ENCODE data around the gene GPR157. TPM values are rescaled to one million over a fixed set of nuclear protein-coding genes. Genes with fewer than 3 reads are reported as not detected.
A peak's percentile ranks its signal among the peaks of the same experiment; 100 is the strongest.

GPR157 gene
- total RNA-seq, 2 experiments from 2014 or later: 2.7 to 3.6 TPM

DNA sequence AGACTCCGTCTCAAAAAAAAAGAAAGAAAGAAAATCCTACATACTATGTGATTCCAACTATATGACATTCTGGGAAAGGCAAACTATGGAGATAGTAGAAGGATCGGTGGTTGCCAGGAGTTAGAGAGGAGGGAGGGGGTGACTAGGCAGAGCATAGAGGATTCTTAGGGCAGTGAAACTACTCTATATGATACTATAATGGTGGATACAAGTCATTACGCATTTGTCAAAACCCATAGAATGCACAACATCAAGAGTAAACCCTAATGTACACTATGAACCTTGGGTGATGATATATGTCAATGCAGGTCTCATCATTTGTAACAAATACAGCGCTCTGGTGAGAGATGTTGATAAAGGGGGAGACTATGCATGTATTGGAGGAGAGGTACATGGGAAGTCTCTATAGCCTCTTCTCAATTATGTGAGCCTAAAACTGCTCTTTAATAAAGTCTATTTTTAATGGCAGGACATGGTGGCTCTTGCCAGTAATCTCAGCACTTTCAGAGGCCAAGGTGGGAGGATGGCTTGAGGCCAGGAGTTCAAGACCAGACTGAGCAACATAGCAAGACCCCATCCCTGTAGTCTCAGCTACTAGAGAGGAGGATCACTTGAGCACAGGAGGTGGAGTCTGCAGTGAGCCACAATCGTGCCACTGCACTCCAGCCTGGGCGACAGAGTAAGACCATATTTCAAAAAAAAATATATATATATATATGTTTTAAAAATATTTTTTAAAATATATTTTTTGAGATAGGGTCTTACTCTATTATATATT lies 76.4 kb downstream of the GPR157 start:
- Mint-ChIP-seq H3K36me3 (ENCODE audit: low read depth) (no peaks in the 10 kb centered on the region), H3K4me3 (no peak overlapping the region), H3K9me3 (ENCODE audit: low read depth) (no peaks in the 10 kb centered on the region), H3K27ac (no peak overlapping the region), H3K4me1 (no peaks in the 10 kb centered on the region), H3K27me3 (no peaks in the 10 kb centered on the region)
- ChIA-PET CTCF (no interaction called here), POLR2A (no interaction called here)
- intact Hi-C loops (cut with DNase I, micrococcal nuclease): no loop called here
- DNase-seq: no peak
- ATAC-seq: peak; percentile 23

DNA sequence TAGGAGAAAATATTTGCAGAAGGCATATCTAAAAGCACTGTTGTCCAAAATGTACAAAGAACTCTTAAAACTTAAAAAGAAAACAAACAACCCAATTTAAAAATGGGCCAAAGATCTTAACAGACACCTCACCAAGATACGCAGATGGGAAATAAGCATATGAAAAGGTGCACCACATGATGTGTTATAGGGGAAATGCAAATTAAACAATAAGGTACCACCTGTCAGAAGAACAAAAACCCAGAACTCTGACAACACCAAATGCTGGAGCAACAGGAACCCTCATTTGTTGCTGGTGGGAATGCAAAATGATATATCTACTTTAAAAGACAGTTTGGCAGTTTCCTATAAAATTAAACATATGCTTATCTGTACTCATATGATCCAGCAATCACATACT lies 77.5 kb downstream of the GPR157 start:
- Mint-ChIP-seq H3K9me3 (ENCODE audit: low read depth) (no peaks in the 10 kb centered on the region), H3K36me3 (ENCODE audit: low read depth) (no peaks in the 10 kb centered on the region), H3K27me3 (no peaks in the 10 kb centered on the region), H3K4me3 (no peak overlapping the region), H3K4me1 (no peaks in the 10 kb centered on the region), H3K27ac (no peak overlapping the region)
- ChIA-PET CTCF (interaction anchor here (0.5 to 1.5 kb wide), 3 partner anchors 10 to 133 kb away, joined by 3 to 5 read pairs (median 3); no protein-coding TSS in a partner anchor), POLR2A (no interaction called here)
- DNase-seq (no peak), ATAC-seq (no peak)
- intact Hi-C loops (cut with DNase I, micrococcal nuclease): no loop called here

DNA sequence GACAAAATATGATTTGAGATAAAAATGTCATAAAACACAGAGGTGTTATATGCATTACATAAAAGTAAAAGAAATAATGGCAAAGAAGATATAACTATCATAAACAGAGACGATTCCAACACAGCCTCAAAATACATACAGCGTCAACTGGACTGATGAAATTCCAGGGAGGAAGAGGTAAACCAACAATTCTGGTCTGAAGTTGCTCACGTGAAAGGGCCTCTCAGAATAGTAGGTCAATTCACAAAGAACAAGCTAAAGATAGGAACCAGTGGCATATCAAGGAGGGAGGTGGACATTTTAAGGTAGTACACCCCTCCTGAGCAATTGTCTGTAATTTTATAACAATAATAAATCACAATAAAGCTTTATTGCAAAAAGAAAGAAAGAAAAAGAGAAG lies 78.1 kb downstream of the GPR157 start:
- CTCF ChIA-PET: interaction anchor here (1.5 kb wide), 1 partner anchor 11 kb away, joined by 5 read pairs; no protein-coding TSS in a partner anchor
- POLR2A ChIA-PET: no interaction called here
- intact Hi-C loops (cut with DNase I, micrococcal nuclease): no loop called here
- Mint-ChIP-seq H3K4me3 (no peak overlapping the region), H3K9me3 (ENCODE audit: low read depth) (no peaks in the 10 kb centered on the region), H3K27me3 (no peaks in the 10 kb centered on the region), H3K27ac (no peak overlapping the region), H3K4me1 (no peaks in the 10 kb centered on the region), H3K36me3 (ENCODE audit: low read depth) (no peaks in the 10 kb centered on the region)
- DNase-seq: no peak
- no peak for ATAC-seq

Other genes starting within 250 kb of the GPR157 start
- under 1 TPM in 1 of 2 experiments, not detected in 1; 0.27 TPM for gene CA6, start 183.2 kb downstream of the GPR157 start, total RNA-seq
- gene SLC2A7, start 102.7 kb downstream of the GPR157 start, total RNA-seq: not detected
- not detected for gene SLC2A5, start 59.5 kb downstream of the GPR157 start, total RNA-seq
- gene H6PD, start 105.7 kb upstream of the GPR157 start, total RNA-seq: 1 to 10 TPM; 8.8 to 9.6 TPM
- 1 to 10 TPM; 5.7 to 6.8 TPM for gene SPSB1, start 163.8 kb upstream of the GPR157 start, total RNA-seq